Measurements from ENCODE around the gene USP40. TPM values are rescaled to one million over a fixed set of nuclear protein-coding genes. Genes with fewer than 3 reads are reported as not detected.

USP40 gene
- total RNA-seq, 1 experiment from 2014 or later, result 34.9 TPM

DNA sequence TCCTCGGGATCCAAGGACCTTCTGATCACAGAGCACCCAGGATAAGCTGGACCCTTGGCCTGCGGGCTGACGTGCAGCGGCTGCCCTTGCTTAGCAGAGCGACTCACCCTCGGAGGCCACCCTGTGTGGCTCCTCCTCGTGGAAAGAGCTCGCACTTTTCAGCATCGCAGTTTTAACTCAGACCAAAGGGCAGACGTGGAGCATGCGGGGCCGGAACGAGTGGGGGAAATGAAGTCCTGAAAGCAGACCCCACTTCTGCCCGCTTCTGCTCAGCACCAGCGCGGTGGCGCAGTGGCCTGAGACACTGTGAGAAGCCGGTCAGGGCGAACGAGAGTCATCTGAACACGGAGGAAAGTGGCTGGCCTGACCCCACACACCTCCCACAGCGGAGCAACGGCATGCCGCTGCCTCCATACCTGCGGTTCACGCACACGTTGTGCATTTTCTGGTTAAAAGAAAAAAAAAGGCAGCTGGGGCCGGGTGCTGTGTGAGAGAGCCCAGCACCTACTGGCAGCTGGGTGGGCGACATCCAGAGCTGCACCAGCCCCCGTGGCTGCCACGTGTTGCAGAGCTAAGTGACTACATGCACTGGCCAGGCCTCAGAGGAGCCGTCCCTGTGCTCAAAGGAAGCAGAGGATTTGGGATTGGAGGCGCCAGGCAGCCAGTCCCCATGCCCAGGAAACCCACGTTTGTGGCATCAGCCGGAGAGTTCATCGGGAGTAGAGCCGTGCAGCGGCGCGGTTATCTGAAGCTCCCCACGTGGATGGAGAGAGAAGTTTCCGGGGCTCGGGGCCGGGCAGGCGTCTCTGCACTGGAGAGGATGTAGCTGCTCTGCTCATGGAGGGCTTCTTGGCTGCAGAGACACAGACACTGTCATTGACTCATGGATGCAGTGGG lies 89.7 kb downstream of the USP40 start:
- H3K4me2 ChIP-seq (ENCODE audit: low read length), result no peak overlapping the region
- H3K9ac ChIP-seq (ENCODE audit: low read length), result no peak overlapping the region
- no peaks in the 10 kb centered on the region for H3K79me2 ChIP-seq (ENCODE audit: insufficient read depth, low read length)
- ChIA-PET RAD21 (ENCODE audit: low non-redundant PET in 1 of 2, low total read pairs in 2 of 2, uncharacterized antibody in 2 of 2, unreplicated experiment in 2 of 2) (no interaction called here), POLR2A (no interaction called here), CTCF (no interaction called here)
- no peak overlapping the region for H3K27ac ChIP-seq (ENCODE audit: low read depth, low read length)
- no peaks in the 10 kb centered on the region for H3K27me3 ChIP-seq (ENCODE audit: insufficient read depth, low read length)
- no peaks in the 10 kb centered on the region for H3K9me2 ChIP-seq (ENCODE audit: insufficient read depth)
- H3K4me1 ChIP-seq (ENCODE audit: control insufficient read depth in 1 of 2, insufficient read depth in 2 of 2, low read length in 2 of 2), result no peaks in the 10 kb centered on the region
- DNase-seq (ENCODE audit: low read depth, low spot score), result no peak
- BruUV-seq (replicated peaks), result no TSS peak
- no peak overlapping the region for H3K4me3 ChIP-seq (replicated peaks in 1 of 2; ENCODE audit: low read depth in 1 of 2, low read length in 2 of 2)
- H3K36me3 ChIP-seq (ENCODE audit: control insufficient read depth in 1 of 2, insufficient read depth in 2 of 2, low read length in 2 of 2), result peaks cover 0 to 5% of the 10 kb centered on the region in 2 experiments; a peak in 2 of 4 replicates
- TF ChIP-seq SRF (IDR thresholded peaks at IDR 0.05; ENCODE audit: low read depth) (no peak), YY1 (IDR thresholded peaks at IDR 0.05; ENCODE audit: extremely low read depth, insufficient replicate concordance, low read depth, low read length) (no peak), EZH2phosphoT487 (IDR thresholded peaks at IDR 0.05; ENCODE audit: borderline replicate concordance) (no peak), ELF1 (IDR thresholded peaks at IDR 0.05; ENCODE audit: borderline replicate concordance, low read depth) (no peak), CBX3 (IDR thresholded peaks at IDR 0.05; ENCODE audit: low read depth) (no peak), FOSL1 (IDR thresholded peaks at IDR 0.05; ENCODE audit: low read depth) (no peak), CEBPB (IDR thresholded peaks at IDR 0.05; ENCODE audit: low read depth) (no peak), POLR2AphosphoS5 (IDR thresholded peaks at IDR 0.05; ENCODE audit: low read depth, low read length) (no peak), TCF7L2 (IDR thresholded peaks at IDR 0.05; ENCODE audit: borderline replicate concordance, extremely low read depth, insufficient read depth, insufficient read length) (no peak), POLR2A (IDR thresholded peaks at IDR 0.05; ENCODE audit: borderline replicate concordance, extremely low read depth, insufficient read depth, insufficient read length) (no peak), SP1 (IDR thresholded peaks at IDR 0.05; ENCODE audit: low read depth) (no peak)
- TF ChIP-seq, protein P1, sequence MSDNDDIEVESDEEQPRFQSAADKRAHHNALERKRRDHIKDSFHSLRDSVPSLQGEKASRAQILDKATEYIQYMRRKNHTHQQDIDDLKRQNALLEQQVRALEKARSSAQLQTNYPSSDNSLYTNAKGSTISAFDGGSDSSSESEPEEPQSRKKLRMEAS (IDR thresholded peaks at IDR 0.05), result no peak
- TF ChIP-seq, protein P2, sequence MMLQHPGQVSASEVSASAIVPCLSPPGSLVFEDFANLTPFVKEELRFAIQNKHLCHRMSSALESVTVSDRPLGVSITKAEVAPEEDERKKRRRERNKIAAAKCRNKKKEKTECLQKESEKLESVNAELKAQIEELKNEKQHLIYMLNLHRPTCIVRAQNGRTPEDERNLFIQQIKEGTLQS (IDR thresholded peaks at IDR 0.05), result no peak
- TF ChIP-seq, protein P3, sequence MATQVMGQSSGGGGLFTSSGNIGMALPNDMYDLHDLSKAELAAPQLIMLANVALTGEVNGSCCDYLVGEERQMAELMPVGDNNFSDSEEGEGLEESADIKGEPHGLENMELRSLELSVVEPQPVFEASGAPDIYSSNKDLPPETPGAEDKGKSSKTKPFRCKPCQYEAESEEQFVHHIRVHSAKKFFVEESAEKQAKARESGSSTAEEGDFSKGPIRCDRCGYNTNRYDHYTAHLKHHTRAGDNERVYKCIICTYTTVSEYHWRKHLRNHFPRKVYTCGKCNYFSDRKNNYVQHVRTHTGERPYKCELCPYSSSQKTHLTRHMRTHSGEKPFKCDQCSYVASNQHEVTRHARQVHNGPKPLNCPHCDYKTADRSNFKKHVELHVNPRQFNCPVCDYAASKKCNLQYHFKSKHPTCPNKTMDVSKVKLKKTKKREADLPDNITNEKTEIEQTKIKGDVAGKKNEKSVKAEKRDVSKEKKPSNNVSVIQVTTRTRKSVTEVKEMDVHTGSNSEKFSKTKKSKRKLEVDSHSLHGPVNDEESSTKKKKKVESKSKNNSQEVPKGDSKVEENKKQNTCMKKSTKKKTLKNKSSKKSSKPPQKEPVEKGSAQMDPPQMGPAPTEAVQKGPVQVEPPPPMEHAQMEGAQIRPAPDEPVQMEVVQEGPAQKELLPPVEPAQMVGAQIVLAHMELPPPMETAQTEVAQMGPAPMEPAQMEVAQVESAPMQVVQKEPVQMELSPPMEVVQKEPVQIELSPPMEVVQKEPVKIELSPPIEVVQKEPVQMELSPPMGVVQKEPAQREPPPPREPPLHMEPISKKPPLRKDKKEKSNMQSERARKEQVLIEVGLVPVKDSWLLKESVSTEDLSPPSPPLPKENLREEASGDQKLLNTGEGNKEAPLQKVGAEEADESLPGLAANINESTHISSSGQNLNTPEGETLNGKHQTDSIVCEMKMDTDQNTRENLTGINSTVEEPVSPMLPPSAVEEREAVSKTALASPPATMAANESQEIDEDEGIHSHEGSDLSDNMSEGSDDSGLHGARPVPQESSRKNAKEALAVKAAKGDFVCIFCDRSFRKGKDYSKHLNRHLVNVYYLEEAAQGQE (IDR thresholded peaks at IDR 0.05; ENCODE audit: low read depth), result no peak
- TF ChIP-seq, protein P4, sequence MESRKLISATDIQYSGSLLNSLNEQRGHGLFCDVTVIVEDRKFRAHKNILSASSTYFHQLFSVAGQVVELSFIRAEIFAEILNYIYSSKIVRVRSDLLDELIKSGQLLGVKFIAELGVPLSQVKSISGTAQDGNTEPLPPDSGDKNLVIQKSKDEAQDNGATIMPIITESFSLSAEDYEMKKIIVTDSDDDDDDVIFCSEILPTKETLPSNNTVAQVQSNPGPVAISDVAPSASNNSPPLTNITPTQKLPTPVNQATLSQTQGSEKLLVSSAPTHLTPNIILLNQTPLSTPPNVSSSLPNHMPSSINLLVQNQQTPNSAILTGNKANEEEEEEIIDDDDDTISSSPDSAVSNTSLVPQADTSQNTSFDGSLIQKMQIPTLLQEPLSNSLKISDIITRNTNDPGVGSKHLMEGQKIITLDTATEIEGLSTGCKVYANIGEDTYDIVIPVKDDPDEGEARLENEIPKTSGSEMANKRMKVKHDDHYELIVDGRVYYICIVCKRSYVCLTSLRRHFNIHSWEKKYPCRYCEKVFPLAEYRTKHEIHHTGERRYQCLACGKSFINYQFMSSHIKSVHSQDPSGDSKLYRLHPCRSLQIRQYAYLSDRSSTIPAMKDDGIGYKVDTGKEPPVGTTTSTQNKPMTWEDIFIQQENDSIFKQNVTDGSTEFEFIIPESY (IDR thresholded peaks at IDR 0.05; ENCODE audit: extremely low read depth, insufficient replicate concordance, low read length), result no peak
- H3K9me3 ChIP-seq (ENCODE audit: control insufficient read depth in 1 of 2, insufficient read depth in 1 of 2, low read depth in 1 of 2, low read length in 2 of 2), result no peaks in the 10 kb centered on the region
- intact Hi-C loops (cut with micrococcal nuclease), result no loop called here
- H4K20me1 ChIP-seq (ENCODE audit: insufficient read depth), result no peaks in the 10 kb centered on the region
- ATAC-seq, result no peak
- no peak overlapping the region for H2AFZ ChIP-seq (ENCODE audit: low read depth, low read length, poor library complexity, severe bottlenecking)

Measured in HCT116 (cell line).